Gastrocnemius medialis (tissue), 4 donors: ENCODE measurements around the gene SH2D2A.

Experiments used
- POLR2A ChIP-seq, 2 donors: fragments of 450-650 bp; IDR thresholded peaks; one replicate each; pipeline ENCODE4 v1.6.1; 2017; ENCODE audit warnings: antibody characterized with exemption in 2 of 2, mild to moderate bottlenecking in 2 of 2, moderate library complexity in 2 of 2
- TF ChIP-seq, protein P1 (sequence below), 5 experiments: fragments of 450-650 bp in 3 of 5; fragments of 200-600 bp in 2 of 5; sonication (generic) in 2 of 5; IDR thresholded peaks in 4 of 5; conservative IDR thresholded peaks in 1 of 5; 1 replicate in 4 of 5; 2 replicates in 1 of 5; pipeline ENCODE4 v1.5.1; 2016 to 2019; ENCODE audit warnings: antibody characterized with exemption in 5 of 5, mild to moderate bottlenecking in 3 of 5, moderate library complexity in 3 of 5

DNA sequence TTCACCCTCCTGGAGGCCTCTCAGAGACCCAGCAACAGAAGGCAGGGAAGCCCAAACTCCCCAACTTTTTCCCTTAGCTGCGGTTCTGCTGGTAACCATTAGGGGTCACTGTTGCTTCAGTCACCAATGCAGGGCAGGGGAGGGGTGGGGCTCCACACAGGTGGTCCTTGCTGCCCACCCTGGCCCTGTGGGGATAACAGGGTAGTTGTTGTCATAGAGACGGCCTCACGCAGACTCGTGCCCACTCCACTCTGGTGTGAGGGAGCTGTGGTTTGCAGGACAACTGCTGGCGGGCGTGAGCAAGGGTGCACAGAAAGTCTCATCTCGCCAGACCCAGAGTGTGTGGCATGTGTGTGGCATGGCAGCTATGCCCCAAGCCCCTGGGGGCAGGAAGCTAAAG is 22.3 kb upstream of the SH2D2A start:
- TF ChIP-seq, protein P1, sequence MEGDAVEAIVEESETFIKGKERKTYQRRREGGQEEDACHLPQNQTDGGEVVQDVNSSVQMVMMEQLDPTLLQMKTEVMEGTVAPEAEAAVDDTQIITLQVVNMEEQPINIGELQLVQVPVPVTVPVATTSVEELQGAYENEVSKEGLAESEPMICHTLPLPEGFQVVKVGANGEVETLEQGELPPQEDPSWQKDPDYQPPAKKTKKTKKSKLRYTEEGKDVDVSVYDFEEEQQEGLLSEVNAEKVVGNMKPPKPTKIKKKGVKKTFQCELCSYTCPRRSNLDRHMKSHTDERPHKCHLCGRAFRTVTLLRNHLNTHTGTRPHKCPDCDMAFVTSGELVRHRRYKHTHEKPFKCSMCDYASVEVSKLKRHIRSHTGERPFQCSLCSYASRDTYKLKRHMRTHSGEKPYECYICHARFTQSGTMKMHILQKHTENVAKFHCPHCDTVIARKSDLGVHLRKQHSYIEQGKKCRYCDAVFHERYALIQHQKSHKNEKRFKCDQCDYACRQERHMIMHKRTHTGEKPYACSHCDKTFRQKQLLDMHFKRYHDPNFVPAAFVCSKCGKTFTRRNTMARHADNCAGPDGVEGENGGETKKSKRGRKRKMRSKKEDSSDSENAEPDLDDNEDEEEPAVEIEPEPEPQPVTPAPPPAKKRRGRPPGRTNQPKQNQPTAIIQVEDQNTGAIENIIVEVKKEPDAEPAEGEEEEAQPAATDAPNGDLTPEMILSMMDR (IDR thresholded peaks at IDR 0.05 in 4 of 5, conservative IDR thresholded peaks at IDR 0.05 in 1 of 5), result peak; percentile 67 to 91 (median 85)
- no peak for TF ChIP-seq POLR2A (IDR thresholded peaks at IDR 0.05)
